ENCODE measurements around the gene NR3C2.

Gene NR3C2

DNA sequence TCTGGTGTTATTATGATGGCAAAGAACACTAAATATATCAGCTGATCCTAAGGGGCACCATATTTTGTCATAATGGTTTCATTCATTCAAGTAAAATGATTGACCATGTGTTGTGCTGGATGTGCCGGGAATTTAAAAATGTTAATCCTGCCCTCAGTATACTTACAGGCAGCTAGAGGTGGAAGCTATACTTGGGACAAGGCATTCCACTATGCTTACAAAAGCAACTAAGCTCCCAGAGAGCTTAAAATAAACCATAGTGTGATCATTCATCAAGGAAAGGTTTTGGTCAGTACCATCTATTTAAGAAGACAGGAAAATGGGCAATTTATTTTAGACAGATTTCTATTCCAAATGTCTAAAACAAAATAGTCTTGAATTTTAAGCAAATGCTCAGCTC is 46.4 kb downstream of the NR3C2 start:
- TF ChIP-seq, protein P1, sequence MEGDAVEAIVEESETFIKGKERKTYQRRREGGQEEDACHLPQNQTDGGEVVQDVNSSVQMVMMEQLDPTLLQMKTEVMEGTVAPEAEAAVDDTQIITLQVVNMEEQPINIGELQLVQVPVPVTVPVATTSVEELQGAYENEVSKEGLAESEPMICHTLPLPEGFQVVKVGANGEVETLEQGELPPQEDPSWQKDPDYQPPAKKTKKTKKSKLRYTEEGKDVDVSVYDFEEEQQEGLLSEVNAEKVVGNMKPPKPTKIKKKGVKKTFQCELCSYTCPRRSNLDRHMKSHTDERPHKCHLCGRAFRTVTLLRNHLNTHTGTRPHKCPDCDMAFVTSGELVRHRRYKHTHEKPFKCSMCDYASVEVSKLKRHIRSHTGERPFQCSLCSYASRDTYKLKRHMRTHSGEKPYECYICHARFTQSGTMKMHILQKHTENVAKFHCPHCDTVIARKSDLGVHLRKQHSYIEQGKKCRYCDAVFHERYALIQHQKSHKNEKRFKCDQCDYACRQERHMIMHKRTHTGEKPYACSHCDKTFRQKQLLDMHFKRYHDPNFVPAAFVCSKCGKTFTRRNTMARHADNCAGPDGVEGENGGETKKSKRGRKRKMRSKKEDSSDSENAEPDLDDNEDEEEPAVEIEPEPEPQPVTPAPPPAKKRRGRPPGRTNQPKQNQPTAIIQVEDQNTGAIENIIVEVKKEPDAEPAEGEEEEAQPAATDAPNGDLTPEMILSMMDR (IDR thresholded peaks at IDR 0.05; ENCODE audit: extremely low read depth, missing control alignments) = no peak
- DNase-seq (ENCODE audit: low spot score) = no peak

DNA sequence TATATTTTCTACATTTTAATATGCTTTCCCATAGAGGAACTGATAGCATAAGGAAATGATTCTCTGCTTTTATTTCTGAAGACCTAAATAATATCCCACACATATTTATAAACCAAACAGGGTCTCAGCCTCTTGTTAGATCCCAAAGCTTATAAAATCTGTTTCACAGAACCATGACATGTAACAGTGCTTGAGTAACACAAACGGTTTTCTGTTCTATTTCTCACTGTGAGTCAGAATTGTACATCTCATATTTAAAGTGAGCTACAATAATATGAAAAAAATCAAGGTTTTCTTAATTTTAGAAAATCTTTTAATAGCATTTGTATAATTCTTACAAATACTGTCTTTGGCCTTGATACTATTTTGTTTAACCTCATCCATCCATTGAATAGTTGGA is 51.2 kb downstream of the NR3C2 start:
- DNase-seq (ENCODE audit: low spot score) = no peak
- TF ChIP-seq, protein P1 (IDR thresholded peaks at IDR 0.05; ENCODE audit: extremely low read depth, missing control alignments) = no peak

DNA sequence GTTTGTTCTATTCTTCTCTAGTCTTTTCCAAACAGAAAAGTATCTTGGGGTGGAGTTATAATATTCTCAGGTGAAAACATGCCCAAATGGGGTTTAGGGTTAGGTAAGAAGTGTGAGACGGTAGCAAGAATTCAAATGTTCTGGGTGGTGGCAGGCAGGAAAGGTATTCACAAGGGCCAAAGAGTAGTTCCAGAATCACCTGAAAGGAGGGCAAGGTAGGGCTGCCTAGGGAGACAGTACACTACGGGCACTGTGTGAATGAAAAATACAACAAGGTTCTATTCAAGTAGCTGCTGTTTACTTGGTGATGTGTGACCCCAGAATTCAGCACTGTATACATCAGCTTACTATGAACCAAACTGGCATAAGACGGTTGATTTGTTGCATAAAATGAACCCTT is 51.9 kb downstream of the NR3C2 start:
- DNase-seq (ENCODE audit: low spot score) = no peak
- TF ChIP-seq, protein P1 (IDR thresholded peaks at IDR 0.05; ENCODE audit: extremely low read depth, missing control alignments) = no peak

DNA sequence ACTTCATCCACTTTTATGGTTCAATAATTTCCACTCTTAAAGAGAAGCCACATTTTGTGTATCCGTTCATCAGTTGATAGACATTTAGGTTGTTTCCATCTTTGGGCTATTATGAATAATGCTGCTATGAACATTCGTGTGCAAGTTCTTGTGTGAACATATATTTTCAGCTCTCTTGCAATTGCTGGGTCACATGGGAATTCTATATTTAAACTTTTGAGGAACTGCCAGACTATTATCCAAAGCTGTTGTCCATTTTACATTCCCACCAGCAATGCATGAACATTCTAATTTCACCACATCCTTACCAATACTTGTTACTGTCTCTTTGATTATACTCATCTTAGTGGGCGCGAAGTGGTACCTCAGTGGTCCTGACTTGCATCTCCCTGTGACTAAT is 61.9 kb downstream of the NR3C2 start:
- TF ChIP-seq, protein P1 (IDR thresholded peaks at IDR 0.05; ENCODE audit: extremely low read depth, missing control alignments) = no peak
- DNase-seq (ENCODE audit: low spot score) = no peak

DNA sequence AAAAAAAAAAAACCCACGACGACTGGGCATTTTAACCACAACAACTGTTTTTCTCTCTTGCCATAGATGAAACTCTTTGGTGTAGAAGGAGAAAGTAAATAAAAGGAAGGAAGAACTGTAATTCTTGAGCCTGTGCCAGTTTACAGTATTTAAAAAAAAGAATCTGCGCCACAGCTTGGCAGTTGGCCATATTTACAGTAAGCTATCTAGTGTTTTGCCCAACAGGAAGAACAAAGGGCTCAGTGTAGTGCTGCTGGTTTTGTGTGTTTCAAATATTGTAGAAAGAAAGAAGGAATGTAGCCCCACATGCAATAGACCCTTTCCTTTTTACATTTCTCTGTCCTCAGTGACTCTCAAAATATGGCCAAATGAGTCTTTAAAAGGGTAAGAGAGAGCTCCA is 66.1 kb downstream of the NR3C2 start:
- TF ChIP-seq, protein P1 (IDR thresholded peaks at IDR 0.05; ENCODE audit: extremely low read depth, missing control alignments) = no peak
- DNase-seq (ENCODE audit: low spot score) = no peak

DNA sequence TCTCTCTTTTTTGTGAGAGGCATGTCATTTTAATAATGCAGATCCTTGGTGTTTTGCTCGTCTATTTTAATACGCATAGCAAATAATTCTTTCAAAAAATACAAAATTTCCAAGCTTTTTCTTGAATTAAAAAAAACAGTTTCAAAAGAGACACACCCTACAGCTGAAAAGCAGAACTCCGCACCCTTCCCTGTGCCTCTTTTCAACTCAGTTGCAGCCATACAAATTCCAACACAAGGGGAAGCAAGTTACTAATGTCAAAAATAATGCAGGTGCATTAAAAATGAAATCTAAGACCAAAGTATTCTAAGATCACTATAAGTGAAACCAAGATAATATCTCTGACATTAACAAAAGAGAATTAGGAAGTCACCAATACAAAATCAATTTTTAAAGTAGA is 66.6 kb downstream of the NR3C2 start:
- TF ChIP-seq, protein P1 (IDR thresholded peaks at IDR 0.05; ENCODE audit: extremely low read depth, missing control alignments) = no peak
- DNase-seq (ENCODE audit: low spot score) = no peak

DNA sequence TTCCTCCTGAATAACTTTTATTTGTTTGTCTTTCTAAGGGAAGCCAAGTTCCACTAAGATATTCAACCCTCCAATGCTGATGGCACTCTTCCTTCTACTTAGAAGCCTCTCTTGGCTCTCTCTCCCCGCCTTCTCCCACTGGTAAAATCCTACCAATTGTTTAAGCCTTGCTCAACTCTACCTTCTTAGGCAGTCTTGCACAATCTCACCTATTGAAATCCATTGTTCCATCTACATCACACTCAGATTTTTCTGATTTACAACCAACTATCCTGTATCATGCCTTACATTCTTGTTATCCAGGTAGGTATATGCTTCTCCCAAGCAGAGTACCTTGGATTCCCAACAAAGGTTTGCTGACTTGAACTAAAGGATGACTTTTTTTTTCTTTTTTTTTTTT is 69.1 kb downstream of the NR3C2 start:
- no peak for DNase-seq (ENCODE audit: low spot score)
- TF ChIP-seq, protein P1 (IDR thresholded peaks at IDR 0.05; ENCODE audit: extremely low read depth, missing control alignments) = no peak
